ENCODE data around the gene SLC6A16.
A peak's percentile ranks its signal among the peaks of the same experiment; 100 is the strongest.
"Not testable (repeated sequence)": the region's sequence is repeated elsewhere in the genome, so short reads cannot be mapped to it uniquely, and the experiment has no call there.

The SLC6A16 gene

DNA sequence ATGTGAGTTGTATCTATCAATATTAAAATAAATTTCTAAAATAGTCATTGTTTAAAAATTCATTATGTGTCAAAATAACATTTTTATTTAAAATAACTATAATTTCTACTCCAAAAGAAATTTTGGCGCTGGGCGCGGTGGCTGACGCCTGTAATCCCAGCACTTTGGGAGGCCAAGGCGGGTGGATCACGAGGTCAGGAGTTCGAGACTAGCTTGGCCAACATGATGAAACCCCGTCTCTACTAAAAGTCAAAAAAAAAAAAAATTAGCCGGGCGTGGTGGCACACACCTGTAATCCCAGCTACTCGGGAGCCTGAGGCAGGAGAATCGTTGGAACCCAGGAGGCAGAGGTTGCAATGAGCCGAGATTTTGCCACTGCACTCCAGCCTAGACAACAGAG lies 765 bp upstream of the SLC6A16 start:
- H3K4me1 ChIP-seq (ENCODE audit: control insufficient read depth, insufficient read depth, low read length); H3K4me3 ChIP-seq (ENCODE audit: low read depth, low read length); H3K36me3 ChIP-seq (ENCODE audit: control insufficient read depth, insufficient read depth, low read length); H3K9me3 ChIP-seq (ENCODE audit: control insufficient read depth, insufficient read depth, low read depth, low read length); H3K27ac ChIP-seq (ENCODE audit: low read depth, low read length); H3K9ac ChIP-seq (ENCODE audit: low read length); H3K27me3 ChIP-seq (ENCODE audit: control insufficient read depth, insufficient read depth, low read length): not testable (repeated sequence)

DNA sequence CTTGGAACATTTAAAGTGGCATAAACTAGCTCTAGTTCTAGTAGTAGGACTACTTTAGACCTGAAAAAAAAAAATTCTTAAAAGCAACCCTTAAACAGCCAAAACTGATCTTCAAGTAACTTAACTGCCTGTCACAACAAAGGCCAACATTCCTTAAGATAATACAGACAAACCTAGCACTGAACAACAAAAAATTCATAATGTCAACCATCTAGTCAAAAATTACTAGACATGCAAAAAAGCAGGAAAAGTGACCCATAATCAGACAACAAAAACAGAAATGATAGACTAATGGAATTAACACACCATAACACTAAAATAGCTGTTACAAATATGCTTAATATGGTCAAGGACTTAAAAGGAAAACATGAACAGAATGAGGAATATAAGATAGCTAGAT lies 6.7 kb downstream of the SLC6A16 start:
- Histone ChIP-seq H3K27ac (ENCODE audit: low read depth, low read length) (no peak overlapping the region), H3K27me3 (ENCODE audit: control insufficient read depth, insufficient read depth, low read length) (no peaks in the 10 kb centered on the region), H3K9ac (ENCODE audit: low read length) (no peak overlapping the region), H3K9me3 (ENCODE audit: control insufficient read depth, insufficient read depth, low read depth, low read length) (peaks cover 12% of the 10 kb centered on the region; the same call in 1 of the 2 replicates), H3K4me1 (ENCODE audit: control insufficient read depth, insufficient read depth, low read length) (no peaks in the 10 kb centered on the region), H3K36me3 (ENCODE audit: control insufficient read depth, insufficient read depth, low read length) (no peaks in the 10 kb centered on the region), H3K4me3 (ENCODE audit: low read depth, low read length) (no peak overlapping the region)

DNA sequence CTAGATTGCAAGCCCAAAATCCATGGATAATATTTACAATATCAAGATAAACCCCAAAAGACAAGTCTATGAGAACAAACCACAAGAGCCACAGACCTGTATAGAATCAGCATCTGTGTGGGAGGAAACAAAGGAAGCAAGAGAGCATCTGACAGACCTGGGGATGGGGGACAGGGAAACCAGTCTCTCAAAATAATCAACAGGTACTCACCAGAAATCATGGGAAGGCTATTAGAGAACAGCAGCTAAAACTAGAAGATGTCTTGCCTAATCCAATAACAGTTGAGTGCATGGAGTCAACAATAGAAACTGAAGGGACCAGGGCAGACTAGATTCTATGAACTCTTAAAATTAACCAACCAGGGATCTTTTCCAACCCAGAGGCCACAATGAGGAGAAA lies 8.7 kb downstream of the SLC6A16 start:
- no peaks in the 10 kb centered on the region for H3K36me3 ChIP-seq (ENCODE audit: control insufficient read depth, insufficient read depth, low read length)
- H3K4me1 ChIP-seq (ENCODE audit: control insufficient read depth, insufficient read depth, low read length): no peaks in the 10 kb centered on the region
- no peak overlapping the region for H3K27ac ChIP-seq (ENCODE audit: low read depth, low read length)
- H3K27me3 ChIP-seq (ENCODE audit: control insufficient read depth, insufficient read depth, low read length): no peaks in the 10 kb centered on the region
- no peak overlapping the region for H3K9ac ChIP-seq (ENCODE audit: low read length)
- no peak overlapping the region for H3K4me3 ChIP-seq (ENCODE audit: low read depth, low read length)
- H3K9me3 ChIP-seq (ENCODE audit: control insufficient read depth, insufficient read depth, low read depth, low read length): peaks cover 10% of the 10 kb centered on the region; the same call in 1 of the 2 replicates

DNA sequence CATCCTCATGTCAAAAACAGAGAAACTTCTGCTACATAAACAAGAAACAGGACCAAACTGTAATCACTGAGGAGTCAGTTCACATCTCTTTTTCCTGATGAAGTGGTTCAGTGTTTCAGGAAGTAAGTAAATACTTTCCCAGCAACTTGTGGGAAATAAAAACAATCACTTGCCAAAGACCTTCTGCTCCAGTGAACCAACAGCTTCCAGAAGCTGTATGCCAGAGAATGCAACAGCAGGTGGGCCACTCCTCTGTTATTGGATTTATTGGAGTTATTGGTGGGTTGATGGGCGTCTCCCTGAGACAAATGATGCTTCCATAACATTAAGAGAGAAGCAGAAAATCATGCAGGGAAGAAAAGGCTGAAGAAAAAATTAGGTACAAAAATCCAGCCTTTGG lies 9.9 kb downstream of the SLC6A16 start:
- no peaks in the 10 kb centered on the region for H3K27me3 ChIP-seq (ENCODE audit: control insufficient read depth, insufficient read depth, low read length)
- H3K27ac ChIP-seq (ENCODE audit: low read depth, low read length): no peak overlapping the region
- H3K9me3 ChIP-seq (ENCODE audit: control insufficient read depth, insufficient read depth, low read depth, low read length): peaks cover 10% of the 10 kb centered on the region; the same call in 1 of the 2 replicates
- peaks cover 4% of the 10 kb centered on the region for H3K36me3 ChIP-seq (ENCODE audit: control insufficient read depth, insufficient read depth, low read length)
- no peak overlapping the region for H3K4me3 ChIP-seq (ENCODE audit: low read depth, low read length)
- no peaks in the 10 kb centered on the region for H3K4me1 ChIP-seq (ENCODE audit: control insufficient read depth, insufficient read depth, low read length)
- no peak overlapping the region for H3K9ac ChIP-seq (ENCODE audit: low read length)

DNA sequence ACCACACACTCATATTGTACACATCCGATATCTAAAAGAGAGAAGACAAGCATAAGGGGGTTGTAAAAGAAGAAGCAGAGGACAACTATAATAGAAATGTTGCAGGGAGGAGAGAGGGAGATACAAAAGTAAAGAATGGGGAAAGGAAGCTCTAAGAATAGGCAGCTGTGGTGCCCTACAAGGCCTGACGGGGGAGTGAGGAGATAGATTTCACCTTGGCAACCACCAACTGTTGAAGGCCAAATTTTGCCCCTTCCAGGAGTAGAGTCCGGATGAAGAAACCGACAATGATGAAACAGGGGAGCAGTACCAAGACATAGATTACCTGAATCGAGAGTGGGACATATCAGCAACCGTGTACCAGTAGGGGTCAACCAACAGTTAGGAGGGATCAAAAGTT lies 15.9 kb downstream of the SLC6A16 start:
- no peak overlapping the region for H3K4me3 ChIP-seq (ENCODE audit: low read depth, low read length)
- H3K27ac ChIP-seq (ENCODE audit: low read depth, low read length): no peak overlapping the region
- H3K27me3 ChIP-seq (ENCODE audit: control insufficient read depth, insufficient read depth, low read length): no peaks in the 10 kb centered on the region
- H3K9me3 ChIP-seq (ENCODE audit: control insufficient read depth, insufficient read depth, low read depth, low read length): no peaks in the 10 kb centered on the region
- peaks cover 4% of the 10 kb centered on the region for H3K36me3 ChIP-seq (ENCODE audit: control insufficient read depth, insufficient read depth, low read length)
- H3K9ac ChIP-seq (ENCODE audit: low read length): no peak overlapping the region
- no peaks in the 10 kb centered on the region for H3K4me1 ChIP-seq (ENCODE audit: control insufficient read depth, insufficient read depth, low read length)

DNA sequence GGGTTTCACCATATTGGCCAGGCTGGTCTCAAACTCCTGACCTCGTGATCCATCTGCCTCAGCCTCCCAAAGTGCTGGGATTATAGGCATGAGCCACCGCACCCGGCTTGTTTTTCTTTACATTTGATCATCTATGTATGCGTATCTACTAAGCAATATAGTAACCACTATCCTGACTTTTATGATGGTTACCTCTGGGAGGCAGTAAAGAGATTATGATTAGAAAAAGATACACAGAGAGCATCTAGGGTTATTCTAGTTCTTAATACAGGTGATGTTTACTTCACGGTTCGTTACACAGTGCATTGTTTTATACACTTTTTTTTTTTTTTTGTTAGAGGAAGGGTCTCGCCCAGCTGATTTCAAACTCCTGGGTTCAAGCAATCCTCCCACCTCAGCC lies 18.3 kb downstream of the SLC6A16 start:
- H3K4me1 ChIP-seq (ENCODE audit: control insufficient read depth, insufficient read depth, low read length); H3K4me3 ChIP-seq (ENCODE audit: low read depth, low read length); H3K9me3 ChIP-seq (ENCODE audit: control insufficient read depth, insufficient read depth, low read depth, low read length); H3K36me3 ChIP-seq (ENCODE audit: control insufficient read depth, insufficient read depth, low read length); H3K27me3 ChIP-seq (ENCODE audit: control insufficient read depth, insufficient read depth, low read length); H3K27ac ChIP-seq (ENCODE audit: low read depth, low read length); H3K9ac ChIP-seq (ENCODE audit: low read length): not testable (repeated sequence)

DNA sequence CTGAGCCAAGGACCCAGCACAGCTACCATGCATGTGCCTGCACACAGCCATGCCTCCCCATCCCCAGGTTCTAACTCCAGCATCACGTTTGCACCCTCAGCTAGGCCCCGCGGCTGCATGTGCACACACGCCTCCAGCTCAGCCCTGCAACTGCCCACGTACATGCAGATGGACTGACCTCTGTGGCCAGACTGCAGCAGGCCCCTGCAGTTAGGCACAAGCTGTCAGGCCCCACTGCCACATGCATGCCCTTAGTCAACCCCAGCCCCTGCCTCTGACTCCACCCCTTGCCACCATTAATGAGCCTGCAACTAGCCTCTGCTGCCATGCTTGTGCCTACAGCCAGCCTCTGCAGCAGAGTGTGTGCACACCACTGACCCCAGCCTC lies 23.1 kb downstream of the SLC6A16 start:
- Histone ChIP-seq H3K9ac (ENCODE audit: low read length) (no peak overlapping the region), H3K4me1 (ENCODE audit: control insufficient read depth, insufficient read depth, low read length) (0 out of 2 replicates have a peak, but pooled peaks cover 4% of the 10 kb centered on the region), H3K27ac (ENCODE audit: low read depth, low read length) (no peak overlapping the region), H3K9me3 (ENCODE audit: control insufficient read depth, insufficient read depth, low read depth, low read length) (0 out of 2 replicates have a peak, but pooled peaks cover 2% of the 10 kb centered on the region), H3K4me3 (ENCODE audit: low read depth, low read length) (no peak overlapping the region), H3K36me3 (ENCODE audit: control insufficient read depth, insufficient read depth, low read length) (no peaks in the 10 kb centered on the region), H3K27me3 (ENCODE audit: control insufficient read depth, insufficient read depth, low read length) (no peaks in the 10 kb centered on the region)

DNA sequence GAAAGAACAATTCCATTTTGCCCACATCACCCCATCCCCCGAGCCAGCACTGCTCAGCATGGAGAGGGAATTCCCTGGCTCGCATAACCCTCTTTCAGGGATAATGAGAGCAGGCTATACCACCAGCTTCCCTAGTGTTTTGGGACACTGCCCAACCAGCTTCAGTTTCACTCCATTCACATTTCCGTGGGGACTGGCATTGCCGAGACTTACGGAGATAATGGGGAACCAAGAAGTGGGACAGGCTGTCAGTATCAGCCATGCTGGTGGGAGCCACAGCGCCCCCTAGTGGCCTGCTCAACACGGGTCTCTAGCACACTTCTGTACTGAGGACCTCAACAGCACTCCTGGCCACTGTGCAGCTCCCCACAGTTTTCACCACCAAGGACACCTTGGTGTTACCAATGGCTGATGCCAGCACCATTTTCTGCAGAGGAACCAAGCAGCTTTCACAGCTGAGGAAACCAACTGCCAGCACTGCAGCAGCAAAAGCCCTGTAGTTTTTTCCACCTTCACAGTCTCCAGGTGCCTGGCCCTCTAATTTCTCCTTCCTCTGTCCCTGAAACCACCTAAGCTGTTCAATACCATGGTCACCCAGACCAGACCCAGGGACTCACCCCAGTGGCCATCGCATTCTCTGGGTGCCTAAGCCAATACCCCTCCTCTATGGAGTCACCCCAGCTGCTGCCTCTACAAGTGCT lies 23.7 kb downstream of the SLC6A16 start:
- H3K27me3 ChIP-seq (ENCODE audit: control insufficient read depth, insufficient read depth, low read length): no peaks in the 10 kb centered on the region
- no peak overlapping the region for H3K27ac ChIP-seq (ENCODE audit: low read depth, low read length)
- no peak overlapping the region for H3K9ac ChIP-seq (ENCODE audit: low read length)
- peak overlapping the region; percentile 22; the same call in 1 of the 2 replicates for H3K4me3 ChIP-seq (ENCODE audit: low read depth, low read length)
- no peaks in the 10 kb centered on the region for H3K36me3 ChIP-seq (ENCODE audit: control insufficient read depth, insufficient read depth, low read length)
- 0 out of 2 replicates have a peak, but pooled peaks cover 2% of the 10 kb centered on the region for H3K9me3 ChIP-seq (ENCODE audit: control insufficient read depth, insufficient read depth, low read depth, low read length)
- 0 out of 2 replicates have a peak, but pooled peaks cover 4% of the 10 kb centered on the region for H3K4me1 ChIP-seq (ENCODE audit: control insufficient read depth, insufficient read depth, low read length)

DNA sequence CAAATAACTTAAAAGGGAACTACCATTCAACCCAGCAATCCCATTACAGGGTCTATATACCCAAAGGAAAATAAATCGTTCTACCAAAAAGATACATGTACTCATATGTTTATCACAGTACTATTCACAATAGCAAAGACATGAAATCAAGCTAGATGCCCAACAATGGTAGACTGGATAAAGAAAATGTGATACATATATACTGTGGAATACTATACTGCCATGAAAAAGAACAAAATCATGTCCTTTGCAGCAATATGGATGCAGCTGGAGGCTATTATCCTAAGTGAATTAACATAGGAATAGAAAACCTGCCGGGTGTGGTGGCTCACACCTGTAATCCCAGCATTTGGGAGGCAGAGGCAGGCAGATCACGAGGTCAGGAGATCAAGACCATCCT lies 26.3 kb downstream of the SLC6A16 start:
- H3K36me3 ChIP-seq (ENCODE audit: control insufficient read depth, insufficient read depth, low read length); H3K27me3 ChIP-seq (ENCODE audit: control insufficient read depth, insufficient read depth, low read length); H3K27ac ChIP-seq (ENCODE audit: low read depth, low read length); H3K4me3 ChIP-seq (ENCODE audit: low read depth, low read length); H3K9ac ChIP-seq (ENCODE audit: low read length); H3K4me1 ChIP-seq (ENCODE audit: control insufficient read depth, insufficient read depth, low read length); H3K9me3 ChIP-seq (ENCODE audit: control insufficient read depth, insufficient read depth, low read depth, low read length): not testable (repeated sequence)

DNA sequence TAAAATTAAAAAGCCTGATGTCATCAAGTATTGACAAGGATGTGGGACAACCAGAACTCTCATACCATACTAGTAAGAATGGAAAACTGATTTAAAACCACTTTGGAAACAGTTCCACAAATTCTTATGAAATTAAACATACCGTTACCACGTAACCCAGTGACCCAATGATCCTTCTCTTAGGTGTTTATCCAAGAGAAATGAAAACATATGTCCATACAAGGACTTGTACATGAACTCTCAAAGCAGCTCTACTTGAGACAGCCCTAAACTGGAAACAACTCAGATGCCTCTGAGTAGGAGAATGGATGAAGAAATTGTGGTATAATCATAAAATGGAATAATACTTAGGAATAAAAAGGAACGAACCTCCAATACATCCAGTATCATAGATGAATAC lies 27.6 kb downstream of the SLC6A16 start:
- Histone ChIP-seq H3K9ac (ENCODE audit: low read length) (no peak overlapping the region), H3K27me3 (ENCODE audit: control insufficient read depth, insufficient read depth, low read length) (no peaks in the 10 kb centered on the region), H3K4me3 (ENCODE audit: low read depth, low read length) (no peak overlapping the region), H3K36me3 (ENCODE audit: control insufficient read depth, insufficient read depth, low read length) (no peaks in the 10 kb centered on the region), H3K4me1 (ENCODE audit: control insufficient read depth, insufficient read depth, low read length) (0 out of 2 replicates have a peak, but pooled peaks cover 4% of the 10 kb centered on the region), H3K27ac (ENCODE audit: low read depth, low read length) (no peak overlapping the region), H3K9me3 (ENCODE audit: control insufficient read depth, insufficient read depth, low read depth, low read length) (no peaks in the 10 kb centered on the region)

DNA sequence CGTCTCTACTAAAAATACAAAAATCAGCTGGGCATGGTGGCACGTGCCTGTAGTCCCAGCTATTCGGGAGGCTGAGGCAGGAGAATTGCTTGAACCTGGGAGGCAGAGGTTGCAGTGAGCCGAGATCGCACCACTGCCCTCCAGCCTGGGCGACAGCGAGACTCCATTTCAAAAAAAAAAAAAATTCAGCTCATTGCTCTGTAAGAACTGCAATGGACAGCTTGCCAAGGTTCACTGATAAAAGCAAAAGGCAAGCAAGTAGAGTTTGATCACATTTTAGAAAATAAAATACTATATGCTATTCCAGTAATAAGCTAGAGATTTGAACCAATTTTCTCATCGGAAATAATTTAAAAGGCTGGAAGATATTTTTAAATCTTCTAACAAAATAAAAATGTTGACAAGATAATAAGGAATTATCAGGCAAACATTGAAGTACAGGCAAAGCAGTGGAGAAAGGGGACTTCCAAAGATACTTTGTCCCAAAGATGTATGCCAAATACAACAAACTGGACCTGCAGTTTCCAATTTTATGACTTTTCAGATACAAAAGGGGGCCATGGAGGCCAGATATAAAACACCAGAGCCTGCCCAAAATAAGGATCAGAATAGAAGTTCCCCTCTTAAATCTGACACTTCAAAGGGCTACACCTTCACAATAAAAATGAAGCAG lies 29.6 kb downstream of the SLC6A16 start:
- Histone ChIP-seq H3K4me3 (ENCODE audit: low read depth, low read length) (no peak overlapping the region), H3K9ac (ENCODE audit: low read length) (no peak overlapping the region), H3K4me1 (ENCODE audit: control insufficient read depth, insufficient read depth, low read length) (0 out of 2 replicates have a peak, but pooled peaks cover 4% of the 10 kb centered on the region), H3K27me3 (ENCODE audit: control insufficient read depth, insufficient read depth, low read length) (no peaks in the 10 kb centered on the region), H3K27ac (ENCODE audit: low read depth, low read length) (no peak overlapping the region), H3K9me3 (ENCODE audit: control insufficient read depth, insufficient read depth, low read depth, low read length) (no peaks in the 10 kb centered on the region), H3K36me3 (ENCODE audit: control insufficient read depth, insufficient read depth, low read length) (no peaks in the 10 kb centered on the region)

All from HUES6 (cell line).